ENCODE results near the gene MITF.
"Not testable (repeated sequence)": the region's sequence is repeated elsewhere in the genome, so short reads cannot be mapped to it uniquely, and the experiment has no call there.

Gene MITF

GRCh38 chr3:69880069-69880640 lies 140.9 kb downstream of the MITF start:
- FAIRE-seq: no peak

GRCh38 chr3:69881051-69881450 lies 141.8 kb downstream of the MITF start:
- no peak for FAIRE-seq

GRCh38 chr3:69881756-69882428 lies 142.6 kb downstream of the MITF start:
- no peak for FAIRE-seq

GRCh38 chr3:69882560-69882959 lies 143.3 kb downstream of the MITF start:
- FAIRE-seq: no peak

GRCh38 chr3:69888040-69888942 lies 149.0 kb downstream of the MITF start:
- no peak for FAIRE-seq

GRCh38 chr3:69888943-69889315 lies 149.7 kb downstream of the MITF start:
- no peak for FAIRE-seq

DNA sequence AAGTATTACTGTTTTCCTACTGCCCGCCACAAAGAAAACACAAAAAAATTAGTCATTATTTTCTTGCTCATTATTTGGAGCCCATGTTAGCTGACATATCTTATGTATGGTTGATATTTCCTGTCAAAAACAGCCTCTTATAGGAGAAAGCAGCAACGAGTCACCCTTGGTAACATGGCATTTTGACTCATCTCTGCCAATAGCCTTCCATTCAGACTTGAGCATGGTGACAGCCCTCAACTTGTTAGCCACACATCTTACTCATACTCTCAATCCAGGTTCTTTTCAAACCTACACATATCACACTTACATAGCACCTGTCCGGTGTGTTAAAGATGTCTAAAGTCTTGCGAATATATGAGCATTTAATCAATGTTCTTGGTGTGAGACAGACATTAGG lies 150.8 kb downstream of the MITF start:
- no peak for FAIRE-seq

- no peak for FAIRE-seq
These were observed 151.4 kb downstream of the MITF start for GRCh38 chr3:69890691-69891090.

GRCh38 chr3:69892706-69893105 lies 153.4 kb downstream of the MITF start:
- FAIRE-seq: no peak

GRCh38 chr3:69893274-69893673 lies 154.0 kb downstream of the MITF start:
- FAIRE-seq: no peak

DNA sequence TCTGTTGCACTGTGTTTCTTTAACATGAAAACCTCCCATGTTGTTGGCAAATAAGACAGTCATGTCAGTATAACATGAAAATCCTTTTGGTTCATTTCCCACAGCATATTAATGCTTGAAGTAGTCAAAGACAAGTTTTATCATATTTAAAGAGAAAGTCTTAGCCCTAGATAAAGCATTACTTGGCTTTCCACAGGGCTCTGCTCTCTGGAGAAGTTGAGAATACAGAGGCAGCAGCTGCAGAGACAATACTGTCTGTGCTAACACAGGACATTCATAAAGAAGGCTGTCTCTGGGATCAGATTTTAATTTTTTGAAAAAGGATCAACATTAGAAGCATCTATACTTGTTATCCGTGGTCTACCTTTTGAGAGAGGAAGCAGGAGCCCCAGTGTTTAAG lies 156.8 kb downstream of the MITF start:
- no peak for FAIRE-seq

DNA sequence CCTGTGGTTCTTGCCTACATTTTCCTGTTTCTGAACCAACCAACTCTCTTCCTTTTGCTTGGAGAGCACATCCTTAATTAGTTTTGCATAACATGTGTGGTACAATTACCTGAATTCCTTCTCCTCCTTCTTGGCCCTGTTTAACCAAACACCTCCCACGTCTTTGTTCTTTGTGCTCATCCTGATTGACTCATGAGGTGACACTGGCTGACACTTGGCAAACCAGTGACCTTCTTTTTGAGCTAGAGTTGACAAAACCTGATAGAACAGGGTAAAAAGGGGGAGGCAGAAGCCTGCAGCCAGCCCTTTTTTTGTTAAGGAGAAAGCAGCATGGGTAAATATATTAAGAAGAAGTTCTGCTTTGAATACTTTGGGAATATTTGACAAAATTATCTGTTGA lies 161.1 kb downstream of the MITF start:
- no peak for FAIRE-seq

DNA sequence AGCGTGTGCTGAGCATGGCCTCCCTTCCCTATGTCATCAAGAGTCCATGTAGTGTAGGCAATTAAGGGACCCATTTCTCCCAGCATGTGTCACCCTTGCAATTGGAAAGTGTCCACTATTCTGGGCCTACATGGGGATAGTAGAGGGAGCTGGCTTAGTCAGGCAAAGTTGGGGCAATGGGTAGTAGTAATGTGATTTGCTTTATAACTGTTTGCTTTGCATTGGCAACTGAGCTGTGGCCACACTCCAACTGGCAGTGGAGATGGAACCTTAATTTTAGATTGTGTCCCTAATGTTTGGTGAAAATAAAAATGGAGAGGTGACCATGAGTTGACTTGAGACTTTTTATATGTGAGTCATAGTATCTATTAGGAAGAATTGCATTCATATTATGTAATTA lies 162.5 kb downstream of the MITF start:
- FAIRE-seq: no peak

DNA sequence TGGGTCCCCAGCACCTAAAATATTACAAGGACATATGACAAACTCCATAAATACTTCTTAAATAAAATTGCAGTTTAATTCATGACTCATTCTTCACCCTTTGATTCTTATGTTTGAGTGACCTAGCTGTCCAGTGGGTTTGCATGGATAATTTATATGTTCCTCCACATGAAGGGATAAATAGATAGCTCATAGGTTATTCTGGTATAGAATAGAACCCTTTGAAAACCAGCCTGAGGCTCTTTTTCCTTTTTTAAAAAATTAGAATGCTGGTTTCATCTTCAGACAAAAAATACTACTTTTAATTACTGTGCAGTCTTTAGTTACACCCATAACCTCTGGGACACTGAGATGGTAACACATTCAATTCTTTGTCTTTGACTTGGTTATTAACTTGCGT lies 163.1 kb downstream of the MITF start:
- no peak for FAIRE-seq

GRCh38 chr3:69906351-69906966 lies 167.2 kb downstream of the MITF start:
- FAIRE-seq: no peak

DNA sequence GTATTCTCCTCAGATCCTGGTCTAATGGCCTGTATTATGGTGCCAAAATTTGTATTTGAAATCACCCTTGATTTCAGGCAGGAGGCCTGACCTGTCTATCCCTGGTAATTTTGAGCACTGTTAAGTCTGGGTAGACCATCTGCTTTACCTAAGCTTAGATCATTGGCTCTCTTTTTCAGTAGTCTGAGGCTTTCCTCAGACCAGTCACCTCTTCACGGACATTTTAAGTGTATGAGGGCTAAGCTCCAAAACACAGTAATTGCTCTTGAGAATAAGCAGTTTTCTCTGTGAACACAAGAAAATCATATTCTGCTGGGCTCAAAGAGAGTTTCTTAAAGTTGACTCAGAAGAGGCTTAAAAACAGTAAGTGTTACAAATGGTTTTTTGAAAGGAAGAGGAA lies 168.3 kb downstream of the MITF start:
- FAIRE-seq: no peak

DNA sequence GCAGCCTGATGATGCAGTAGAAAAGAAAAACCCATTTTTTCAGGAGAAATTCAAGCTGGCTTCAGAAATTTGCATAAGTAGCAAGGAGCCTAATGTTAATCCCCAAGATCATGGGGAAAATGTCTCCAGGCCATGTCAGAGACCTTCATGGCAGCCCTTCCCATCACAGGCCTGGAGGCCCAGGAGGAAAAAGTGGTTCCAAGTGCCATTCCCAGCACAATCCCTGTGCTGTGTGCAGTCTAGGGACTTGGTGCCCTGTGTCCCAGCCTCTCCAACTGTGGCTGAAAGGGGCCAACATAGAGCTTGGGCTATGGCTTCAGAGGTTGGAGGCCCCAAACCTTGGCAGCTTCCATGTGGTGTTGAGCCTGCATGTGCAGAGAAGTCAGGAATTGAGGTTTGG lies 170.6 kb downstream of the MITF start:
- not testable (repeated sequence) for FAIRE-seq

- no peak for FAIRE-seq
These were observed 174.2 kb downstream of the MITF start for GRCh38 chr3:69913422-69913821.

- FAIRE-seq: no peak
These were observed 175.1 kb downstream of the MITF start for GRCh38 chr3:69914395-69914794.

DNA sequence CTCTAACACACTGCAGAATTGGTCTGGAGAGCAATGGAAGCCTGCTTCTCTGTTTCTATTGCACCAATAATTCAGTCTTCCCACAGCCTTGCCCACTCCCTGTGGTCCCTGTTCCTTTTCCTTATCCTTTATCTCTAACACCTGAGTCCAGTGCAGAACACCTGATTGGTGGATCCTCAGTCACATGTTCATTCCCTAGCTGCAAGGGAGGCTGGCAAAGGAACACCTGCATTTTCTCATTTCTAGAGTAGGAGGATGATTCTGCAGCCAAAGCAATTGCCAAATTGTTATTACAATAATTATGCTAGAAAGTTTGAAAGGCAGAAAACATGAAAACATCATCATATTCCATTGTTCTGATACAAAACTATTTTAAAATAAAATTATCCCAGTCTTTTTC lies 176.5 kb downstream of the MITF start:
- FAIRE-seq: no peak

- FAIRE-seq: not testable (repeated sequence)
These were observed 180.7 kb downstream of the MITF start for GRCh38 chr3:69920009-69920408.

GRCh38 chr3:69921651-69922050 lies 182.4 kb downstream of the MITF start:
- no peak for FAIRE-seq

GRCh38 chr3:69922521-69923000 lies 183.3 kb downstream of the MITF start:
- no peak for FAIRE-seq

Measured in A204.1 (cell line).